GM21447 (cell line): ENCODE data around the gene TBCD.

Source experiments
- ATAC-seq: cut with Tn5 transposase; IDR thresholded peaks from one replicate; pipeline ENCODE4 v1.9.1; 2021; ENCODE audit not compliant: unreplicated experiment

The TBCD gene

GRCh38 chr17:82751571-82752370 lies at the start of gene TBCD:
Gene TBCD, plus strand, starts transcription at chr17:82752065. Its CDS starts 129 bp downstream, at chr17:82752194.
- ATAC-seq, result peak; percentile 67

GRCh38 chr17:82702231-82702927 lies 49.5 kb upstream of the TBCD start:
- ATAC-seq, result no peak

- no peak for ATAC-seq
Measured at GRCh38 chr17:82703036-82703745, 48.7 kb upstream of the TBCD start.

- ATAC-seq, result no peak
Measured at GRCh38 chr17:82703935-82704865, 47.7 kb upstream of the TBCD start.

- no peak for ATAC-seq
Measured at GRCh38 chr17:82704886-82705285, 47.0 kb upstream of the TBCD start.

GRCh38 chr17:82705756-82706155 lies 46.1 kb upstream of the TBCD start:
- ATAC-seq, result no peak

- ATAC-seq, result no peak
Measured at GRCh38 chr17:82709024-82709675, 42.7 kb upstream of the TBCD start.

GRCh38 chr17:82709676-82710498 lies 42.0 kb upstream of the TBCD start:
- ATAC-seq, result no peak

GRCh38 chr17:82710499-82711232 lies 41.2 kb upstream of the TBCD start:
- ATAC-seq, result no peak

GRCh38 chr17:82713071-82713723 lies 38.7 kb upstream of the TBCD start:
- no peak for ATAC-seq

GRCh38 chr17:82716203-82717010 lies 35.5 kb upstream of the TBCD start, which contains the start of gene FN3KRP:
Gene FN3KRP, plus strand, starts transcription at chr17:82716706. Its CDS starts 50 bp downstream, at chr17:82716756.
- ATAC-seq, result peak; percentile 69

- ATAC-seq, result no peak
Measured at GRCh38 chr17:82718986-82719685, 32.7 kb upstream of the TBCD start.

GRCh38 chr17:82720204-82720603 lies 31.7 kb upstream of the TBCD start:
- no peak for ATAC-seq

- ATAC-seq, result no peak
Measured at GRCh38 chr17:82722341-82723013, 29.4 kb upstream of the TBCD start.

- no peak for ATAC-seq
Measured at GRCh38 chr17:82723169-82723807, 28.6 kb upstream of the TBCD start.
